K562 (cell line): Measurements from ENCODE around the gene SLC18B1. TPM values are rescaled to one million over a fixed set of nuclear protein-coding genes. Genes with fewer than 3 reads are reported as not detected.

ENCODE experiments used
- BACH1 ChIP-seq: fragments of 200-800 bp; sonication (Bioruptor generic); IDR thresholded peaks from 2 replicates; pipeline ENCODE4 v1.6.1; 2016; ENCODE audit warnings: missing genetic modification characterization, missing compliant biosample characterization
- BCOR ChIP-seq: fragments of 450-650 bp; IDR thresholded peaks from 2 replicates; pipeline ENCODE4 v1.6.1; 2016
- COPS2 ChIP-seq: fragments of 450-650 bp; conservative IDR thresholded peaks from 2 replicates; pipeline ENCODE4 v1.6.1; 2016; ENCODE audit warnings: mild to moderate bottlenecking, moderate library complexity
- E2F3 ChIP-seq: fragments of 250-450 bp; sonication (Bioruptor Pico); IDR thresholded peaks from 2 replicates; pipeline ENCODE4 v1.4.0; 2020; ENCODE audit warnings: mild to moderate bottlenecking
- ESRRA ChIP-seq: fragments of 450-650 bp; IDR thresholded peaks from 2 replicates; pipeline ENCODE4 v1.6.1; 2014; ENCODE audit warnings: low read depth, mild to moderate bottlenecking, moderate library complexity, borderline replicate concordance
- FOXK1 ChIP-seq: sonication (generic); formaldehyde crosslinking; IDR thresholded peaks from 2 replicates; pipeline ENCODE4 v1.8.0; 2022; ENCODE audit warnings: missing genetic modification reagents, mild to moderate bottlenecking, borderline replicate concordance
- HOXB6 ChIP-seq: fragments of 250-450 bp; sonication (Bioruptor Pico); IDR thresholded peaks from 2 replicates; pipeline ENCODE4 v1.5.1; 2022; ENCODE audit warnings: mild to moderate bottlenecking, borderline replicate concordance
- NFRKB ChIP-seq: fragments of 450-650 bp; IDR thresholded peaks from 2 replicates; pipeline ENCODE4 v1.6.1; 2016; ENCODE audit warnings: low read depth
- PTRF ChIP-seq: fragments of 450-650 bp; IDR thresholded peaks from 2 replicates; pipeline ENCODE4 v1.6.1; 2016; ENCODE audit warnings: mild to moderate bottlenecking, missing genetic modification characterization, missing compliant biosample characterization
- RBFOX2 ChIP-seq: fragments of 200-400 bp; formaldehyde crosslinking; IDR thresholded peaks from 2 replicates; pipeline ENCODE4 v1.6.1; 2017; ENCODE audit warnings: low read depth, mild to moderate bottlenecking, low read length, moderate library complexity
- RBM39 ChIP-seq: fragments of 200-400 bp; formaldehyde crosslinking; optimal IDR thresholded peaks from 2 replicates; pipeline ENCODE3; 2018; ENCODE audit warnings: low read depth, low read length
- SIX5 ChIP-seq, 2 experiments: IDR thresholded peaks; 2 replicates each; pipeline ENCODE4 v1.6.1; 2011; ENCODE audit warnings: low read length in 2 of 2, borderline replicate concordance in 1 of 2, low read depth in 1 of 2, mild to moderate bottlenecking in 1 of 2, moderate library complexity in 1 of 2; ENCODE audit not compliant: insufficient read depth in 1 of 2
- THRAP3 ChIP-seq: fragments of 450-650 bp; IDR thresholded peaks from 2 replicates; pipeline ENCODE4 v1.6.1; 2016; ENCODE audit warnings: mild to moderate bottlenecking, inconsistent platforms, borderline replicate concordance
- ZBED1 ChIP-seq: IDR thresholded peaks from 2 replicates; pipeline ENCODE4 v1.6.1; 2014
- ZFX ChIP-seq: sonication (generic); formaldehyde crosslinking; IDR thresholded peaks from 2 replicates; pipeline ENCODE4 v1.8.0; 2022; ENCODE audit warnings: mild to moderate bottlenecking, missing genetic modification reagents, moderate library complexity
- ZNF165 ChIP-seq: fragments of 250-450 bp; sonication (Bioruptor Pico); IDR thresholded peaks from 2 replicates; pipeline ENCODE4 v1.4.0; 2020; ENCODE audit warnings: borderline replicate concordance
- ZNF347 ChIP-seq: fragments of 450-650 bp; formaldehyde crosslinking; IDR thresholded peaks from 2 replicates; pipeline ENCODE4 v1.4.0; 2020; ENCODE audit warnings: low read depth, mild to moderate bottlenecking, moderate library complexity
- ZNF354B ChIP-seq: fragments of 250-450 bp; sonication (Bioruptor Pico); IDR thresholded peaks from 2 replicates; pipeline ENCODE4 v1.4.0; 2020
- ZNF75A ChIP-seq: fragments of 450-650 bp; formaldehyde crosslinking; IDR thresholded peaks from 2 replicates; pipeline ENCODE4 v1.4.0; 2020; ENCODE audit warnings: mild to moderate bottlenecking
- polyA plus RNA-seq, 8 experiments: library from polyadenylated mRNA; depleted of rRNA in 4 of 8; stranded (reverse) in 5 of 8; unstranded in 3 of 8; fragments of >200 nt; fragmentation: Nextera tagmentation in 2 of 8; fragmentation: Illumina TruSeq in 1 of 8; extraction: Ambion mirVana in 2 of 8; extraction: Trizol in 1 of 8; gene quantifications; 2 replicates each; pipeline versions ENCODE4 v1.2.1 to v1.2.3, GENCODE V29; 2011 to 2014; ENCODE audit warnings: inconsistent platforms in 1 of 8, missing spikeins in 1 of 8
- total RNA-seq, 7 experiments: library from RNA; depleted of rRNA in 6 of 7; stranded (reverse); fragments of >200 nt in 6 of 7; fragmentation: Illumina TruSeq in 2 of 7; extraction: Trizol in 2 of 7; gene quantifications; 2 replicates each; pipeline versions ENCODE4 v1.2.1 to v1.2.3, GENCODE V29; 2011 to 2021; ENCODE audit warnings: low replicate concordance in 1 of 7
- TF ChIP-seq, protein P1 (sequence below): sonication (generic); formaldehyde crosslinking; IDR thresholded peaks from 2 replicates; pipeline ENCODE4 v1.8.1; 2023; ENCODE audit warnings: mild to moderate bottlenecking, missing genetic modification reagents
- TF ChIP-seq, protein P2 (sequence below): sonication (generic); formaldehyde crosslinking; IDR thresholded peaks from 2 replicates; pipeline ENCODE4 v1.8.1; 2023; ENCODE audit warnings: missing genetic modification reagents, mild to moderate bottlenecking, borderline replicate concordance
- TF ChIP-seq, protein P3 (sequence below): fragments of 250-450 bp; sonication (Bioruptor Pico); IDR thresholded peaks from 2 replicates; pipeline ENCODE4 v1.5.0; 2020; ENCODE audit warnings: mild to moderate bottlenecking

The SLC18B1 gene
- total and polyA plus RNA-seq, 9 of the 15 experiments (the other 6 are each of a cell fraction or from before 2014, with no cell fraction given), result 10.4 to 49.1 (median 32.0) TPM

- TF ChIP-seq RBFOX2, result peak; percentile 69
- no peak for TF ChIP-seq ESRRA
- TF ChIP-seq, protein P1, sequence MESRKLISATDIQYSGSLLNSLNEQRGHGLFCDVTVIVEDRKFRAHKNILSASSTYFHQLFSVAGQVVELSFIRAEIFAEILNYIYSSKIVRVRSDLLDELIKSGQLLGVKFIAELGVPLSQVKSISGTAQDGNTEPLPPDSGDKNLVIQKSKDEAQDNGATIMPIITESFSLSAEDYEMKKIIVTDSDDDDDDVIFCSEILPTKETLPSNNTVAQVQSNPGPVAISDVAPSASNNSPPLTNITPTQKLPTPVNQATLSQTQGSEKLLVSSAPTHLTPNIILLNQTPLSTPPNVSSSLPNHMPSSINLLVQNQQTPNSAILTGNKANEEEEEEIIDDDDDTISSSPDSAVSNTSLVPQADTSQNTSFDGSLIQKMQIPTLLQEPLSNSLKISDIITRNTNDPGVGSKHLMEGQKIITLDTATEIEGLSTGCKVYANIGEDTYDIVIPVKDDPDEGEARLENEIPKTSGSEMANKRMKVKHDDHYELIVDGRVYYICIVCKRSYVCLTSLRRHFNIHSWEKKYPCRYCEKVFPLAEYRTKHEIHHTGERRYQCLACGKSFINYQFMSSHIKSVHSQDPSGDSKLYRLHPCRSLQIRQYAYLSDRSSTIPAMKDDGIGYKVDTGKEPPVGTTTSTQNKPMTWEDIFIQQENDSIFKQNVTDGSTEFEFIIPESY, result no peak
- TF ChIP-seq HOXB6 (CRISPR knock-in tag), result no peak
- no peak for TF ChIP-seq COPS2
- TF ChIP-seq THRAP3, result no peak
- TF ChIP-seq, protein P2, sequence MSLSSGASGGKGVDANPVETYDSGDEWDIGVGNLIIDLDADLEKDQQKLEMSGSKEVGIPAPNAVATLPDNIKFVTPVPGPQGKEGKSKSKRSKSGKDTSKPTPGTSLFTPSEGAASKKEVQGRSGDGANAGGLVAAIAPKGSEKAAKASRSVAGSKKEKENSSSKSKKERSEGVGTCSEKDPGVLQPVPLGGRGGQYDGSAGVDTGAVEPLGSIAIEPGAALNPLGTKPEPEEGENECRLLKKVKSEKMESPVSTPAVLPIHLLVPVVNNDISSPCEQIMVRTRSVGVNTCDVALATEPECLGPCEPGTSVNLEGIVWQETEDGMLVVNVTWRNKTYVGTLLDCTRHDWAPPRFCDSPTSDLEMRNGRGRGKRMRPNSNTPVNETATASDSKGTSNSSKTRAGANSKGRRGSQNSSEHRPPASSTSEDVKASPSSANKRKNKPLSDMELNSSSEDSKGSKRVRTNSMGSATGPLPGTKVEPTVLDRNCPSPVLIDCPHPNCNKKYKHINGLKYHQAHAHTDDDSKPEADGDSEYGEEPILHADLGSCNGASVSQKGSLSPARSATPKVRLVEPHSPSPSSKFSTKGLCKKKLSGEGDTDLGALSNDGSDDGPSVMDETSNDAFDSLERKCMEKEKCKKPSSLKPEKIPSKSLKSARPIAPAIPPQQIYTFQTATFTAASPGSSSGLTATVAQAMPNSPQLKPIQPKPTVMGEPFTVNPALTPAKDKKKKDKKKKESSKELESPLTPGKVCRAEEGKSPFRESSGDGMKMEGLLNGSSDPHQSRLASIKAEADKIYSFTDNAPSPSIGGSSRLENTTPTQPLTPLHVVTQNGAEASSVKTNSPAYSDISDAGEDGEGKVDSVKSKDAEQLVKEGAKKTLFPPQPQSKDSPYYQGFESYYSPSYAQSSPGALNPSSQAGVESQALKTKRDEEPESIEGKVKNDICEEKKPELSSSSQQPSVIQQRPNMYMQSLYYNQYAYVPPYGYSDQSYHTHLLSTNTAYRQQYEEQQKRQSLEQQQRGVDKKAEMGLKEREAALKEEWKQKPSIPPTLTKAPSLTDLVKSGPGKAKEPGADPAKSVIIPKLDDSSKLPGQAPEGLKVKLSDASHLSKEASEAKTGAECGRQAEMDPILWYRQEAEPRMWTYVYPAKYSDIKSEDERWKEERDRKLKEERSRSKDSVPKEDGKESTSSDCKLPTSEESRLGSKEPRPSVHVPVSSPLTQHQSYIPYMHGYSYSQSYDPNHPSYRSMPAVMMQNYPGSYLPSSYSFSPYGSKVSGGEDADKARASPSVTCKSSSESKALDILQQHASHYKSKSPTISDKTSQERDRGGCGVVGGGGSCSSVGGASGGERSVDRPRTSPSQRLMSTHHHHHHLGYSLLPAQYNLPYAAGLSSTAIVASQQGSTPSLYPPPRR (CRISPR knock-in tag), result no peak
- no peak for TF ChIP-seq BCOR
- no peak for TF ChIP-seq SIX5 (IDR thresholded peaks at IDR 0.05; ENCODE audit: borderline replicate concordance in 1 of 2, insufficient read depth in 1 of 2, low read depth in 1 of 2, low read length in 2 of 2)
- no peak for TF ChIP-seq ZNF75A (CRISPR knock-in tag)
- TF ChIP-seq ZNF165 (CRISPR knock-in tag), result no peak
- TF ChIP-seq ZNF347 (CRISPR knock-in tag), result no peak
- TF ChIP-seq FOXK1 (CRISPR knock-in tag), result no peak
- no peak for TF ChIP-seq PTRF (tag)
- no peak for TF ChIP-seq NFRKB
- peak; percentile 35; the same call in 1 of the 2 replicates for TF ChIP-seq ZBED1
- TF ChIP-seq RBM39, result no peak
- TF ChIP-seq ZNF354B (CRISPR knock-in tag), result no peak
- TF ChIP-seq E2F3 (CRISPR knock-in tag), result no peak
- TF ChIP-seq, protein P3, sequence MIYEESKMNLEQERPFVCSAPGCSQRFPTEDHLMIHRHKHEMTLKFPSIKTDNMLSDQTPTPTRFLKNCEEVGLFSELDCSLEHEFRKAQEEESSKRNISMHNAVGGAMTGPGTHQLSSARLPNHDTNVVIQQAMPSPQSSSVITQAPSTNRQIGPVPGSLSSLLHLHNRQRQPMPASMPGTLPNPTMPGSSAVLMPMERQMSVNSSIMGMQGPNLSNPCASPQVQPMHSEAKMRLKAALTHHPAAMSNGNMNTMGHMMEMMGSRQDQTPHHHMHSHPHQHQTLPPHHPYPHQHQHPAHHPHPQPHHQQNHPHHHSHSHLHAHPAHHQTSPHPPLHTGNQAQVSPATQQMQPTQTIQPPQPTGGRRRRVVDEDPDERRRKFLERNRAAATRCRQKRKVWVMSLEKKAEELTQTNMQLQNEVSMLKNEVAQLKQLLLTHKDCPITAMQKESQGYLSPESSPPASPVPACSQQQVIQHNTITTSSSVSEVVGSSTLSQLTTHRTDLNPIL, result no peak
- TF ChIP-seq BACH1 (tag), result no peak
- TF ChIP-seq ZFX (CRISPR knock-in tag), result no peak
These were observed 19.3 kb upstream of the SLC18B1 start (continued) for GRCh38 chr6:132817554-132818403.
